MM.1S (cell line): ENCODE data around the gene DCUN1D5.

ENCODE experiments used
- CTCF ChIP-seq: fragments of 300-600 bp; sonication (generic); IDR thresholded peaks from 2 replicates; pipeline ENCODE4 v1.5.1; 2016; ENCODE audit warnings: antibody characterized with exemption, low read length, mixed read lengths
- EZH2 ChIP-seq: fragments of 300-600 bp; sonication (generic); optimal IDR thresholded peaks from 2 replicates; pipeline ENCODE3; 2017; ENCODE audit warnings: low read depth, mild to moderate bottlenecking, antibody characterized with exemption, low read length, mixed read lengths
- EZH2phosphoT487 ChIP-seq: fragments of 300-600 bp; sonication (generic); IDR thresholded peaks from 2 replicates; pipeline ENCODE4 v1.6.1; 2018; ENCODE audit warnings: antibody characterized with exemption, low read length

GRCh38 chr11:103043826-103044678 is 47.9 kb downstream of the DCUN1D5 start:
- TF ChIP-seq CTCF = no peak
- TF ChIP-seq EZH2phosphoT487 = no peak
- TF ChIP-seq EZH2 = no peak
